Mesenchymal stem cell (in vitro differentiated cells and primary cell): ENCODE data around the gene TIMP1.

Experiments
- DNase-seq: peaks from one replicate; pipeline ENCODE4 v3.0.0-alpha.2; 2013
- H2AFZ ChIP-seq: one replicate; pipeline ENCODE4 v1.6.1; 2013; ENCODE audit warnings: low read depth, mild to moderate bottlenecking, control low read depth, inconsistent platforms, low read length, moderate library complexity
- H2AK5ac ChIP-seq: 2 replicates; pipeline ENCODE4 v1.6.1; 2013; ENCODE audit warnings: low read length, moderate library complexity, mild to moderate bottlenecking, inconsistent platforms; ENCODE audit not compliant: severe bottlenecking
- H2BK120ac ChIP-seq: one replicate; pipeline ENCODE4 v1.6.1; 2013; ENCODE audit warnings: low read depth, mild to moderate bottlenecking, inconsistent platforms, low read length, moderate library complexity
- H2BK12ac ChIP-seq, 2 experiments: one replicate each; pipeline ENCODE4 v1.6.1; 2013; ENCODE audit warnings: inconsistent platforms in 2 of 2, low read length in 2 of 2, mild to moderate bottlenecking in 2 of 2, moderate library complexity in 2 of 2, control low read depth in 1 of 2
- H2BK15ac ChIP-seq: one replicate; pipeline ENCODE4 v1.6.1; 2013; ENCODE audit warnings: mild to moderate bottlenecking, low read depth, inconsistent platforms; ENCODE audit not compliant: poor library complexity, severe bottlenecking
- H2BK5ac ChIP-seq: 2 replicates; pipeline ENCODE4 v1.6.1; 2013; ENCODE audit warnings: low read depth, mild to moderate bottlenecking, low read length, control low read depth, inconsistent platforms; ENCODE audit not compliant: poor library complexity, severe bottlenecking
- H3K14ac ChIP-seq, 2 experiments: one replicate each; pipeline ENCODE4 v1.6.1; 2013; ENCODE audit warnings: inconsistent platforms in 2 of 2, low read length in 2 of 2, control low read depth in 1 of 2, mild to moderate bottlenecking in 1 of 2, moderate library complexity in 1 of 2
- H3K18ac ChIP-seq, 2 experiments: one replicate each; pipeline ENCODE4 v1.6.1; 2013; ENCODE audit warnings: inconsistent platforms in 2 of 2, low read length in 2 of 2, control low read depth in 1 of 2, low read depth in 1 of 2, mild to moderate bottlenecking in 1 of 2
- H3K23ac ChIP-seq, 2 experiments: one replicate each; pipeline ENCODE4 v1.6.1; 2013; ENCODE audit warnings: inconsistent platforms in 2 of 2, low read length in 2 of 2, mild to moderate bottlenecking in 2 of 2, moderate library complexity in 2 of 2, control low read depth in 1 of 2
- H3K27ac ChIP-seq: 2 replicates; pipeline ENCODE4 v1.5.1; 2013; ENCODE audit warnings: mild to moderate bottlenecking, moderate library complexity, low read length, control low read depth, inconsistent platforms; ENCODE audit not compliant: poor library complexity, severe bottlenecking
- H3K27me3 ChIP-seq, 2 experiments: 2 replicates each; pipeline versions ENCODE4 v1.6.1 to v1.7.0; 2013; ENCODE audit warnings: low read length in 2 of 2, mild to moderate bottlenecking in 2 of 2, moderate library complexity in 2 of 2, control low read depth in 1 of 2, inconsistent platforms in 1 of 2; ENCODE audit not compliant: control insufficient read depth in 1 of 2, insufficient read depth in 1 of 2
- H3K36me3 ChIP-seq, 2 experiments: 2 replicates each; pipeline versions ENCODE4 v1.6.1 to v1.7.0; 2013; ENCODE audit warnings: low read length in 2 of 2, control low read depth in 1 of 2, inconsistent platforms in 1 of 2, low read depth in 1 of 2, mild to moderate bottlenecking in 1 of 2; ENCODE audit not compliant: insufficient read depth in 2 of 2, control insufficient read depth in 1 of 2
- H3K4ac ChIP-seq, 2 experiments: one replicate each; pipeline ENCODE4 v1.6.1; 2013; ENCODE audit warnings: inconsistent platforms in 2 of 2, low read length in 2 of 2, mild to moderate bottlenecking in 2 of 2, moderate library complexity in 2 of 2, control low read depth in 1 of 2, low read depth in 1 of 2
- H3K4me1 ChIP-seq: 2 replicates; pipeline ENCODE4 v1.6.1; 2013; ENCODE audit warnings: low read depth, low read length, control low read depth; ENCODE audit not compliant: control insufficient read depth, insufficient read depth
- H3K4me2 ChIP-seq: 2 replicates; pipeline ENCODE4 v1.6.1; 2013; ENCODE audit warnings: low read length, mild to moderate bottlenecking, inconsistent platforms; ENCODE audit not compliant: poor library complexity, severe bottlenecking
- H3K4me3 ChIP-seq, 2 experiments: 2 replicates each; pipeline versions ENCODE4 v1.5.1 to v1.7.0; 2013; ENCODE audit warnings: low read length in 2 of 2, mild to moderate bottlenecking in 2 of 2, control low read depth in 1 of 2, low read depth in 1 of 2; ENCODE audit not compliant: insufficient read depth in 1 of 2
- H3K79me1 ChIP-seq: replicated peaks from 2 replicates; pipeline ENCODE4 v1.6.1; 2013; ENCODE audit warnings: mild to moderate bottlenecking, control low read depth, low read length, inconsistent platforms; ENCODE audit not compliant: poor library complexity, severe bottlenecking
- H3K9ac ChIP-seq: 2 replicates; pipeline ENCODE4 v1.7.0; 2013; ENCODE audit warnings: mild to moderate bottlenecking, low read length, moderate library complexity
- H3K9me3 ChIP-seq: 2 replicates; pipeline ENCODE4 v1.7.0; 2013; ENCODE audit warnings: mild to moderate bottlenecking, low read length; ENCODE audit not compliant: control insufficient read depth
- H4K8ac ChIP-seq: one replicate; pipeline ENCODE4 v1.6.1; 2013; ENCODE audit warnings: inconsistent platforms, mild to moderate bottlenecking, low read length, moderate library complexity
- H4K91ac ChIP-seq: one replicate; pipeline ENCODE4 v1.6.1; 2013; ENCODE audit warnings: mild to moderate bottlenecking, low read length, inconsistent platforms
- WGBS: methylation state at CpG from one replicate; pipeline ENCODE4 v1.1.7; 2013; ENCODE audit warnings: mixed read lengths; 5-methylcytosine and 5-hydroxymethylcytosine counted together

The TIMP1 gene

GRCh38 chrX:47587906-47588735 lies 5.9 kb downstream of the TIMP1 start:
- H3K4me1 ChIP-seq, result peaks cover 10% of the 10 kb centered on the region
- H2AFZ ChIP-seq, result no peak overlapping the region
- no peak overlapping the region for H2BK12ac ChIP-seq
- peaks cover 19 to 24% of the 10 kb centered on the region in 2 experiments for H3K36me3 ChIP-seq
- H4K91ac ChIP-seq, result no peak overlapping the region
- H3K4ac ChIP-seq, result no peak overlapping the region
- H3K79me1 ChIP-seq, result peaks cover 3% of the 10 kb centered on the region
- H3K23ac ChIP-seq, result no peak overlapping the region
- H2BK15ac ChIP-seq, result no peak overlapping the region
- no peak overlapping the region for H2BK120ac ChIP-seq
- H2BK5ac ChIP-seq, result no peak overlapping the region
- H3K27me3 ChIP-seq, result peaks cover 0 to 7% of the 10 kb centered on the region in 2 experiments
- H3K9ac ChIP-seq, result no peak overlapping the region
- no peak overlapping the region for H3K14ac ChIP-seq
- H3K4me3 ChIP-seq, result no peak overlapping the region
- DNase-seq, result no peak
- H3K4me2 ChIP-seq, result no peak overlapping the region
- H3K9me3 ChIP-seq, result no peaks in the 10 kb centered on the region
- 91% methylated on average over 12 of the region's 16 CpGs for WGBS
- no peak overlapping the region for H4K8ac ChIP-seq
- H3K18ac ChIP-seq, result no peak overlapping the region
- no peak overlapping the region for H3K27ac ChIP-seq
- no peak overlapping the region for H2AK5ac ChIP-seq

GRCh38 chrX:47590984-47591383 lies 8.7 kb downstream of the TIMP1 start:
- no peak overlapping the region for H3K4ac ChIP-seq
- H2BK120ac ChIP-seq, result no peak overlapping the region
- peaks cover 6 to 8% of the 10 kb centered on the region in 2 experiments for H3K36me3 ChIP-seq
- H4K8ac ChIP-seq, result no peak overlapping the region
- no peak overlapping the region for H2BK5ac ChIP-seq
- H3K4me3 ChIP-seq, result no peak overlapping the region
- no peaks in the 10 kb centered on the region for H3K9me3 ChIP-seq
- H3K23ac ChIP-seq, result no peak overlapping the region
- no peak for DNase-seq
- 100% methylated on average over 3 of the region's 5 CpGs for WGBS
- H3K18ac ChIP-seq, result no peak overlapping the region
- no peaks in the 10 kb centered on the region for H3K79me1 ChIP-seq
- H3K4me1 ChIP-seq, result peaks cover 5% of the 10 kb centered on the region
- no peak overlapping the region for H2AFZ ChIP-seq
- H2BK12ac ChIP-seq, result no peak overlapping the region
- no peak overlapping the region for H2AK5ac ChIP-seq
- H3K14ac ChIP-seq, result no peak overlapping the region
- H3K9ac ChIP-seq, result no peak overlapping the region
- no peak overlapping the region for H2BK15ac ChIP-seq
- no peak overlapping the region for H3K27ac ChIP-seq
- no peak overlapping the region for H3K4me2 ChIP-seq
- peaks cover 0 to 7% of the 10 kb centered on the region in 2 experiments for H3K27me3 ChIP-seq
- H4K91ac ChIP-seq, result no peak overlapping the region

GRCh38 chrX:47593522-47593921 lies 11.3 kb downstream of the TIMP1 start:
- Histone ChIP-seq H2BK5ac (no peak overlapping the region), H3K9ac (no peak overlapping the region), H3K4ac (no peak overlapping the region), H3K4me2 (no peak overlapping the region), H2AFZ (no peak overlapping the region), H3K27me3 (no peaks in the 10 kb centered on the region), H3K4me3 (no peak overlapping the region), H2AK5ac (no peak overlapping the region), H3K23ac (no peak overlapping the region), H2BK120ac (no peak overlapping the region), H4K8ac (no peak overlapping the region), H2BK15ac (no peak overlapping the region), H3K14ac (no peak overlapping the region), H3K36me3 (no peaks in the 10 kb centered on the region), H3K18ac (no peak overlapping the region), H3K9me3 (peaks cover 8% of the 10 kb centered on the region), H4K91ac (no peak overlapping the region), H3K79me1 (no peaks in the 10 kb centered on the region), H2BK12ac (no peak overlapping the region), H3K27ac (no peak overlapping the region), H3K4me1 (no peaks in the 10 kb centered on the region)
- 90% methylated on average over 3 of the region's 4 CpGs for WGBS
- DNase-seq, result no peak

DNA sequence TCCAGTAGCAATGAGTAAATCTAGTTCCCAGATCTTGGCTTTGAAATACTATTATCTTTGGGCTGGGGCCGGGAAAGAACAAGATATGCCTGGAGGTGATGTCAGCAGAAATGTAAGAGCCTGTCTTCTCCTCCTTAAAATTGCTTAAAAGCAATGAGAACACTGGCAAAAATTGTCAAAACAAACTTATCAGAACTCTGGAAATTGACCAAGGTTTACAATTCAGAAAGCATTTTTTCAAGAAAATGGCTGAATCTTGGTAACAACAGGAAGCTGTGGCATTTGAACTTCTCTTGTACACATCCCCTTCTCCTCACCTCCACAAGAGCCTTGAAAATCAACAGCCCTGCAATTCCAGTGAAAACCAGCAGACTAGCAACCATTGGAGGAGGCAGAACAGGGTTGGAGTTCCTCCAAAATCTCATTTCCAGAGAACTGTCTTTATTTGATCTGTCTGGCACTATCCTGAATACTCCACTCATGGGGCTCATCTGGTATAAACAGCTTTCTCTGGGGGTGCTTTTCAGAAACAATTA lies 13.5 kb downstream of the TIMP1 start:
- Histone ChIP-seq H4K8ac (no peak overlapping the region), H3K4ac (peak overlapping the region in 1 of 2 experiments; percentile 16), H3K23ac (no peak overlapping the region), H4K91ac (no peak overlapping the region), H3K27ac (no peak overlapping the region), H2BK5ac (no peak overlapping the region), H3K4me1 (no peaks in the 10 kb centered on the region), H3K14ac (no peak overlapping the region), H3K4me2 (no peak overlapping the region), H2AFZ (no peak overlapping the region), H3K4me3 (no peak overlapping the region), H3K9ac (peak overlapping the region; percentile 9), H3K79me1 (no peaks in the 10 kb centered on the region), H2BK12ac (no peak overlapping the region), H2AK5ac (no peak overlapping the region), H2BK120ac (no peak overlapping the region), H2BK15ac (no peak overlapping the region), H3K18ac (no peak overlapping the region), H3K36me3 (no peaks in the 10 kb centered on the region), H3K9me3 (peaks cover 21% of the 10 kb centered on the region), H3K27me3 (no peaks in the 10 kb centered on the region)
- WGBS, result no CpG with 5 or more reads among the region's 1 CpG
- peak; percentile 62 for DNase-seq
